CD4-positive, alpha-beta T cell treated with Interleukin-1 beta for 1 hour (primary cell): ENCODE data around the gene CTNNBL1.

Experiments used
- DNase-seq, 2 donors: peaks; one replicate each; pipeline ENCODE4 v3.0.0-alpha.2; 2020 to 2022

The CTNNBL1 gene

DNA sequence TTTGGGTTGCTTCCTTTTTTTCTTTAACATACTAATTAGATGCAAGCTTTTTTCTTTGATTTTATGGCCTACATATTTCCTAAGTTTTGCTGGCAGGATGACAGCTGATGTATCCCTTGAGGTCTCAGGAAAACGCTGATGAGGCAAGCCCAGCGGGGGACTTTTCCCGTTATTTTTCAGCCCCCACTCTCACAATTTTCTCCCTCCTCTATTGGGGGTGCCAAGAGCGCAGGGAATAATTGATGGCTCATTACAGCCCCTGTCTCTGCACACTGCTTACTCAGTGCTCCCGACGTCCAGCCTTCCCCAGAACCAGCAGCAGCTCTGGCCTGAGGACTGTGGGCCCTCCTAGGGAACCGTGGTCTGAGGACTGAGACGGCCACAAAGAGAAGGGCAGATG is 170.5 kb downstream of the CTNNBL1 start:
- no peak for DNase-seq

- DNase-seq, result no peak
Measured at GRCh38 chr20:37866051-37866450, 172.2 kb downstream of the CTNNBL1 start.

DNA sequence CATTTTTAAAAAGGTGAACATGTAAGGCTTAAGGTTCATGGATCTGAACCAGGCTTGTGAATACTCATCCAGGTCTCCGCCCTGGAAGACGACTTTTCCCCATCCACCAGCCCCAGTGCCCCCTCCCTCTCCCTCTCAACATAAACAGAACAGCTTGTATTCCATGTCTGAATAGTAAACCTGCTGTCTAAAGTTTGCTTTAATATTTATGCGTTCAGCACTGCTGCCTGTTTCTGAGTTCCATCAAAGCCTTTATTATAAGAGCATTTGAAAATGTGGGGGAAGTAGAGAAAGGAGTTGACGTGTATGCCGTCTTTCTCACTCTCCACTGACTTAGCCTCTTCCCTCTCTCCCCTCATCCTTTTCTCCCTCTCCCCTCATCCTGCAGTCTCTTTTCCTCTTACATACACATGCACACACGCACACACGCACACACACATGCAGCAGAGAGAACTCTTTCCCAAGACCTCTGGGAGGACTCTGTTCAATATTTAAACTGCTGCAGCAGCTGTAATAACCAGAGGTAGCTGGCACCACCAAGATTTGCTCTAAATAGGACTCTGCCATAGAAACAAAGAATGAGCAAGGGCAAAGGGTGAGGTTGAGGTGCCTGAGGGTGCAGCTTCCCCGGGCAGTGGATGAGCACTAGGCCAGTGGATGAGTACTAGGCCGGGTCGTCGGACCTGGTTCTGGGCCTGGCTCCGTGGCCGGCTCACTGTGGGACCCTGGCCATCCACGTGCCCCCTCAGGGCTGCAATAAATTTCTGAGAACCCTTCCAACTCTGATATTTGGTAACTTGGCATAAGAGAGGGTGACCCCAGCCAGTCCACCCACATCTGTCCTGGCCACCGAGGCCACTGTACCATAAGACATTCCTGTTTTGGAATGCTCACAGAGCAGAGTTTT is 173.7 kb downstream of the CTNNBL1 start:
- DNase-seq, result no peak

DNA sequence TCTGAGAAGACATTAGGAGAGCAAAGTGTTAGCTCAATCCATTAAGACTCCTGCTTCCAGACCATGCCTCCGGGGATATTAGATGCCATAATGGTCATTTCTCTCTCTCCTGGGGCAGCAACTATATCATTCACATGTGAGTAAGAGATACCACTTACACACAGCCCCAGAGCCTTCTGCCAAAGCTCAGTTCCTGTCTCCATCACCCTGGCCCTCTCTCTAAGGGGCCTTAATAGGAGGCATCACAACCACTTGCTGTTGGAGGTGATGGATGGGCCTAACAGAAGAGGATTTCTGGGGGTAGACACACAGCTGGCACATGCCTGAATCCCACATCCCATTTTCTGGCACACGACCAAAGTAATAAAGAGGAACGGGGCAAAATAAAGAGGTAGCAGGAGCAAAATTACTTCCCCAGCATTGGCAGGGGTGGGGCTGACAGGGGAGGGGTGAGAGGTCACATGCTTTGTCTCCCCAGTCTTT is 175.1 kb downstream of the CTNNBL1 start:
- no peak for DNase-seq

DNA sequence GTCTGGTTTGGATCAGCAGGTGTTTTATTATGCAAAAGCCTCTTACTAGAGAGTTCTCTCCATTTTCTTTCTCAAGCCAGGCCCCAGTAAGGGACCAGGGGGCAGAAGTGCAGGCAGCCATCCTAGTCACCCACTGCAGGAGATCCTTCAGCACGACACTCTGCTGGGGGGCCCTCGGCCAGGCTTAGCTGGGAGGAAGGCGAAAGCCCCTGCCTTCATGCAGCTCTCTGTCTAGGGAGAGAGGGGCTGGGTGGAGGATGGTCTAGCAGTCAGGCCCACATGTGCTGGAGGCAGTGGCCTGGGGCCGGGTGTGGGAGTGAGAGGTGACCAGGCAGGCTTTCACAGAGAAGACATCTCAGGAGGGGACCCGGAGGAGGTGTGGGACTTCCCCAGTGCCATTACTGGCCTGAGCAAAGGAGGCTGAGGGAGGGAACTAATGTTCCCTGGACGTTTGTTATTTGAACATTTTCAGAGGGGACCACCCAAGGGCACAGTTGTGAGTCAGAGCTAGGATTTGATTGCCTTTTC is 175.6 kb downstream of the CTNNBL1 start:
- no peak for DNase-seq

DNA sequence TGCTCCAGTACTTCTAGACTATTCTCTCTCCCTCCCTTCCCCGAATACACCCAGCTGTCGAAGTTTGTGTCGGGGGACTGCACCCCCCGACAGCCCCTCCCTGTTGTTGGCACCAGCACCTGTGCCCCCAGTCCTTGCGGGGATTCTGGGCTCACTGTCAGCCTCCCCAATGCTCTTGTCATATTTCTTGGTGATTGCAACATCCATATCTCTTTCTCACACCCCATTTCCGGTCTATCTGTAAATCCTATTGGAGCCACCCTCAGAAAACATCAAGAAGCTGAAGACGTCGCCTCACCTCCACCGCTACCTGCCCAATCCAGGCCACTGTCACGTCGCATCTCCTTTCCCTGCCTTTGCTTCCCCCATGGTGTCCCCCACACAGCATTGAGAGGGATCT is 176.5 kb downstream of the CTNNBL1 start:
- DNase-seq, result no peak

GRCh38 chr20:37871751-37872150 is 177.9 kb downstream of the CTNNBL1 start:
- no peak for DNase-seq

- no peak for DNase-seq
Measured at GRCh38 chr20:37872161-37872560, 178.3 kb downstream of the CTNNBL1 start.

DNA sequence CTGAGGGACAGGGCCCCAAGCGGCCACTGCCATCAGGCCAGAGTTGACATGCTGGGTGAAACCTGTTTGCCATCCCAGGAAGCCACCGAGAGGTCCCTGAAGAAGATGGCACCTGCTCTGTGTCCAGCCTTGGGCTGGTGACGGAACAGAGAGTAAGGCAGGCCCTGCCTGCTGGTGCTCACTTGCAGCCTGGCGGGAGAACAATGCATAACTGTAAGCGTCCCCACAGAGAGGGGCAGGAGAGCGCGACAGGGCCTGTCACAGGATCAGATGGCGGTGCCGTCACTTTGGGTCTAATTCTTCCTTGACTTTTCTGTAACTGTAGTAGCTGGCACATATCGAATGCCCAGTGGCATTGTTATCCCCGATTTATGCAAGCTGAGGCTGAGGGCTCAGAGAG is 180.1 kb downstream of the CTNNBL1 start:
- no peak for DNase-seq

GRCh38 chr20:37875460-37876175 is 181.8 kb downstream of the CTNNBL1 start:
- DNase-seq, result no peak

DNA sequence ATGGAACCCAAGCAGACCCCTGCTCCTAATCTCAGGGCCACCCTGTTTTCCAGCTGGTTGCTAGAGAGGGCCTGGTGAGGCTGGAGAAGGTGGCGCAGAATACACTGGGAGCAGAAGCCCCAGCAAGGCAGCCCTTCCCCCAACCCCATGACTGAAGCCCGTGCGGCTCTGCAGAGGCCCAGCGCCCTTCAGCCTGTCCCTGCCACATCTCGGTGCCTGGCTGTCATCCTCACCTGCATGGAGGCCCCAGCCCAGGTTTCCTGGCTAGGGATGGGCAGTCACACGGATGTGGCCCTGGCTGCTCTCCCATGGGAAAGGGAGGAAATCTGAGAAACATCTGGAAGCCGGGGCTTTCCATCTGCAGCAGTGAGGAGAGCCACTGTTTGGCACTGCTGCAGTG is 183.0 kb downstream of the CTNNBL1 start:
- DNase-seq, result no peak

- no peak for DNase-seq
Measured at GRCh38 chr20:37877832-37878772, 184.3 kb downstream of the CTNNBL1 start.

DNA sequence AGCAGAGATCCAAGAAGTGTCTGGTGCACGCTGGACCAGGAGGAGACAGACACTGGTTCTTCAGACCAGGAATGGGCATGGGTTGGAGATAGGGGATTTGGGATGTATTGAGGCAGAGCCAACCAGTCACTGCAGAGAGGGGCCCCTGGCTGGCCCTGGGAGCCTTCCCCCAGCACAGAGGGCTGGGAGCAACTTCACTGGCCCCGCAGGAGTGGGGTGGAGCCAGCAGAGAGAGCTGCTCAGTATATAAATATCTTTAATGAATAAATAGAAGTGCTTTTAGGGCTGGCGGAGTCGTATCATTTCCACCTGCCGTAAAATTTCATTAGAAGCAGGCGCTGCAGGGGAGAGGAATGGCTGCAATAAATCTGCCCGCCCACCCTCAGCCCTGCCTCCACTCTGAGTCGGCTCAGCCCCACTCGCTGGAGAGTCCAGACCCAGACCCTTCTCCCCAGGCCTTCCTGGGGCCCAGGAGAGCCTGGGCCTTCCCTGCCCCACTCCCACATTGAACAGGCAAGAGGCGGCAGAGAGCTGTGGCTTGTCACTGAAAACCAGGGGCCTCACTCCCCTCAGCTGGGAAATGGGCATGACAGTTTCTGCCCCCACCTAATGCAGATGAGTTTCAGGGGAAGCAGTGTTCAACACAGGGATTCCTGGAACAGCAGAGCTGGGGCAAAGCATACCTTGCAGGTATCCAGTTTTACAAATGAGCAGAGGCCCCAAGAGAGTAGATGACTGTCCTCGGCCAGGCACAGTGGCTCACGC is 185.2 kb downstream of the CTNNBL1 start:
- no peak for DNase-seq

- DNase-seq, result no peak
Measured at GRCh38 chr20:37879843-37880242, 186.0 kb downstream of the CTNNBL1 start.

- no peak for DNase-seq
Measured at GRCh38 chr20:37880726-37881591, 187.1 kb downstream of the CTNNBL1 start.

GRCh38 chr20:37881601-37882343 is 187.9 kb downstream of the CTNNBL1 start:
- DNase-seq, result no peak

DNA sequence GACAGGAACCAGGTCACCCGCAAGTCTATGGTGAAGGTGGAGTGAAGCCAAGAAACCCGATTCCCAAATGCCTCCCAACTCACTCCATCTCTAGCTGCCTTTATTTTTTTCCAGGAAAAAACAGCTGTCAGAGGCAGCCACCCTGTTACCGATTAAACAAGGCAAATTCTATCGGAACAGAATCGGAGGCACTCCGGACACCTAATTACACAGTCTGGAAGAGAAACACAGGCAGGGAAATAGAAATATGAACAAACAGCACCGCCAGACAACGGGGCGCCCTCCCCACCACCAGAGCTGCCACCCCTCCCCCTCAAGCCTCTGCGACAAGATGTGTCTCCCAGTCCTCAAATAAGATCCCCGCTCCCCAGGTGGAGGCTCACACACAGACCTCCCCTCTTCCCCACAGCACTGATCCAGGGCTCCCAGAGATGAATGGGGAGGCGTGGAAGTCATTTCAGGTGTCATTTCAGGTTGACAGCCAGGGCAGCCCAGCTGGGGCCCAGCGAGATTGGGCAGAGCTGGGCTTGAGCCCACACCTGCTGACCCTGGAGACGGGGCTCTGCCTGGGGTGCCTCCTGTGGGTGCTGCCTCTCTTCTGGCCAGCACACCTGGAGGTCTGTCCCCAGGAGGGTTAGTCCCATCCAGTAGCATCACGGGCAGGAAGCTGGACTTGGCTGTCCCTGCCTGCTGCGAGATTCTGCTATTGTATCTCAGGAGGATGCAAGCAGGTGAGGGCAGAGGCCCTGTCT is 189.3 kb downstream of the CTNNBL1 start:
- no peak for DNase-seq

- no peak for DNase-seq
Measured at GRCh38 chr20:37885042-37885441, 191.2 kb downstream of the CTNNBL1 start.
